GM21390 (cell line): ENCODE measurements around the gene PRDX1.
"Not testable (repeated sequence)": the region's sequence is repeated elsewhere in the genome, so short reads cannot be mapped to it uniquely, and the experiment has no call there.

ENCODE experiments used
- ATAC-seq: cut with Tn5 transposase; IDR thresholded peaks from one replicate; pipeline ENCODE4 v1.9.1; 2021; ENCODE audit not compliant: unreplicated experiment

Gene PRDX1

GRCh38 chr1:45507195-45507594, 14.5 kb downstream of the PRDX1 start:
- no peak for ATAC-seq

- no peak for ATAC-seq
Measured at GRCh38 chr1:45503462-45504360, 18.0 kb downstream of the PRDX1 start.

GRCh38 chr1:45501505-45501859, 20.2 kb downstream of the PRDX1 start:
- no peak for ATAC-seq

DNA sequence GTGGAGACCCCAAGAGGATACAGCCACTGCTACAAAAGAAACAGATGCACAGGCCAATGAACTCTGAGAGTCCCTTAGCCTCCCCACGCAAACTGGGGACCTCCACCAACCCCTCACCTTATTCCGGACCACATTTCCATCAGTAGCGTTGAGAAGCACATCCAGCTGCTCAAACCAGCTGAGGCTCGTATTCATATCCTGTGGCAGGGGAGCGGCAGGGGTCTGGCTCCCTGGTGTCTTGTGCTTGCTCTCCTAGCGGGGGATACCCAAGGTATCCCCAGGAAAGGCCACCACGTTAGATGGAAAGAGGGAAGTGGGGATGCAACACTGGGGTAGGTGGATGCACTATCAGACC, 22.3 kb downstream of the PRDX1 start:
- ATAC-seq, result no peak

DNA sequence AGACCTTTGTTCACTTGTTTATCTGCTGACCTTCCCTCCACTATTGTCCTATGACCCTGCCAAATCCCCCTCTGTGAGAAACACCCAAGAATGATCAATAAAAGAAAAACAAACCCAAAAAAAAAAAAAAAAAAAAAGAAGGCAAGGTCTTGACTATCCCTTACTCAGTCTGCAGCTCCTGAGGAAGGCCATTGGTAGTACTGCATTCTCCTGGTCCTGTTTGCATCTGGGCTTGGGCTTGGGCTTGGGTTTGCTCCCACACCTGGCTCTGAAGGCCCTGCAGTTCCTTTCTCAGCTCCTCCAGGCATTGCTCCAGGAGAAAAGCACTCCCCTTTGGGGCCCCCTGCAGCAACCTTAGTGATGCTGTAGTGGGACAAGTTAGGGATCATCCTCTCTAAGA, 23.4 kb downstream of the PRDX1 start:
- ATAC-seq, result no peak

DNA sequence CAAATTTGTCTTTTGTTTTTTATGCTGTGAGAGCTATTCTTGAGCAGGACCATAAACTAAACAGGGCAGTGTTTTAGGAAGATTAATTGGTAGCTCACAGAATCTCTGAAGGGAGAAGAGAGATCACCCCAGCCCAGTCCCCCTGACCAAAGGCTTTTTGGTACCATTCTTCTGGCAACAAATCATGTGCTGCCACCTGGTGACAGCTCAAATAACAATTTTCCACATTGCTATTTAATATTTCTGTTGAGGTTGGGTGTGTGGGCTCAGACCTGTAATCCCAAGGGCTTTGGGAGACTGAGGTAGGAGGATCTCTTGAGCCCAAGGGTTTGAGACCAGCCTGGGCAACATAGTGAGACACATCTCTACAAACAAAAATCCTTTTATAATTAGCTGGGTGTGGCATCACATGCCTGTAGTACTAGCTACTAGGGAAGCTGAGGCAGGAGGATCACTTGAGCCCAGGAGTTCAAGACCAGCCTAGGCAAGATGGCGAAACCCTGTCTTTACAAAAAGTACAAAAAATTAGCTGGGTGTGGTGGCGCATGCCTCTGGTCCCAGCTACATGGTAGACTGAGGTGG, 28.5 kb downstream of the PRDX1 start:
- ATAC-seq, result no peak

DNA sequence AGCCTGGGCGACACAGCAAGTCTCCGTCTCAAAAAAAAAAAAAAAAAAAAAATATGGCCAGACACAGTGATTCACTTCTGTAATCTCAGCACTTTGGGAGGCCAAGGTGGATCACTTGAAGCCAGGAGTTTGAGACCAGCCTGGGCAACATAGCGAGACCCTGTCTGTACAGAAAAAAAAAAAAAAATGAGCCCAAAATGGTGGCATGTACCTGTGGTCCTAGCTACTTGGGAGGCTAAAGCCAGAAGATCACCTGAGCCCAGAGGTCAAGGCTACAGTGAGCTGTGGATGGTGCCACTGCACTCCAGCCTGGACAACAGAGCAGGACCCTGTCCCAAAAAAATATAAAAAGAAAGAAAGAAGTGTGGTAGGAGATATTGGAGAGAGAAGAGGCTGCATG, 29.0 kb downstream of the PRDX1 start:
- ATAC-seq, result no peak

- no peak for ATAC-seq
Measured at GRCh38 chr1:45491487-45492260, 30.0 kb downstream of the PRDX1 start.

DNA sequence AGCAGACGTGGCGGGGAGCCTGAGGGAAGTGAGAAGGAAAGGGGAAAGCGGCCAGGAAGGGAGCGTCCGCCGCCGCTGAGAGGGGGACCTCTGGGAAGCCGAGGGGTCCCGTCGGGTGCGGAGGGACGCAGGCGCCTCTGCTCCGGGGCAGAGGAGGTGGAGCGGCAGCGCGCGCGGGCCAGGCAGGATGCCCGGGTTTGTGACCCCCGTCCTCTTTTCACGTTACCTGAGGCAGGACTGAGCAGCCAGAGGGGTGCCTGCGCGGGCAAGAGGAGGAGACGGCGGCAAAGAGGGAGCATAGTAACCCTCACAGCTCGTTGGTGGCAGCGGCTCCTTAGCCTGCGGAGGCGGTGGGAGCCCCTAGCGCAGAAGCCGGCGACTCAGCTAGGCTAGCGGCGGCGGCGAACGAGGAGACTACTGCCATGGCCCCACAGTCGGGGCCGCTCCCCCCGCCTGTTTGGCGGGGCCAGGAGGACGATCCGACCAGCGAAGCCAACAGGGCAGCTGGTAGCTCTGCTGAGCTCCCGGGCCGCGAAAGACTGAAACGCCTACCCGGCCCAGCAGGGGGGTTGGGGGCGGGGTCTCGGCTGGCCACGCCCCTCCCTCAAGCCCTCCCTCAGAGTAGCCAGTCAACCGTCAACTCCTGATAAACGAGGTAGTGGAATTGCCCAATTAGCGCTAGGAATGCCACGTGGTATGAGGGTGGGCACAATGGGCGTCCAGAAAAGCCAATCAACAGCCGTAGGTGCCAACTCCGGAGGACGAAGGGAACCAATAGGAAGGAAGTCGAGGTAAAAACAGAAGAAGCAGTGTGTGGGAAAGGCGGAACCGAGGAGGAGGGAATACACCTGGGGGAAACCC, 30.8 kb downstream of the PRDX1 start, which contains the start of gene TESK2:
TSS of gene TESK2 (minus strand) at position 538 of the 861 bp plus-strand sequence. CDS start 33,378 bp downstream, outside the sequence.
- ATAC-seq, result peak; percentile 80

GRCh38 chr1:45490121-45490625, 31.5 kb downstream of the PRDX1 start:
- ATAC-seq, result no peak

DNA sequence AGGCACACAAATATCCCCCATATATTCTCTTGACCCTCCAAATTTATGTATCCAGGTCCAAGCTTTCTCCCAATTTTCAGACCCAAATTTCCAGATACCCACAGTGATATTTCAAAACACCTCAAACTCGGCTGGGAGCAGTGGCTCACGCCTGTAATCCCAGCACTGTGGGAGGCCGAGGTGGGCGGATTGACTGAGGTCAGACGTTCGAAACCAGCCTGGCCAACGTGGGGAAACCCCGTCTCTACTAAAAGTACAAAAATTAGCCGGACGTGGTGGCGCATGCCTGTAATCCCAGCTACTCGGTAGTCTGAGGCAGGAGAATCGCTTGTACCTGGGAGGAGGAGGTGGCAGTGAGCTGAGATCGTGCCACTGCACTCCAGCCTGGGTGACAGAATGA, 32.3 kb downstream of the PRDX1 start:
- not testable (repeated sequence) for ATAC-seq

DNA sequence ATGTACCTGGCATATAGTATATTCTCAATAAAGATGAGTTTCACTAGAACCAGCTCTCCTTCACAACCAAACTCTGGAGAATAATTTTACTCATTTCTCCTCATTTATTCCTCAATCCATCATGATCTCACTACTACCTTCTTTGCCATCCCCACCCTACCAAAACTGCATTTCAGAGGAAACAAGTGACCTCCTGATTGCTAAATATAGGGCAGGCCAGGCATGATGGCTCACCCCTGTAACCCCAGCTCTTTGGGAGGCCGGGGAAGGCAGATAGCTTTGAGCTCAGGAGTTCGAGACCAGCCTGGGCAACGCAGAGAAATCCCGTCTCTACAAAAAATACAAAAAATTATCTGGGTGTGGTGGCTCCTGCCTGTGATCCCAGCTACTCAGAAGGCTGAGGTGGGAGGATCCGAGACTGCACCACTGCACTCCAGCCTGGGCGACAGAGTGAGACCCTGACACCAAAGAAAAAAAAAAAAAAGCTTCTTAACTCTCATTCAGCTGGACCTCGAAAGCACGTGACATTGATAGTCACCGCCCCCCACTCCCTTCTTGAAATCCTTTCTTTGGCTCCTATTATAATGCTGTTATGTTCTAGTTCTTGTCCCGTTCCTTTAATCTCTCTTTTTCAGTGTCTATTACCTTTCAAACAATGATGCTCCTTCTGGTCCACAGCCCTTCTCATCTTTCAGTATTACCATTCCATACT, 32.9 kb downstream of the PRDX1 start:
- ATAC-seq, result no peak

DNA sequence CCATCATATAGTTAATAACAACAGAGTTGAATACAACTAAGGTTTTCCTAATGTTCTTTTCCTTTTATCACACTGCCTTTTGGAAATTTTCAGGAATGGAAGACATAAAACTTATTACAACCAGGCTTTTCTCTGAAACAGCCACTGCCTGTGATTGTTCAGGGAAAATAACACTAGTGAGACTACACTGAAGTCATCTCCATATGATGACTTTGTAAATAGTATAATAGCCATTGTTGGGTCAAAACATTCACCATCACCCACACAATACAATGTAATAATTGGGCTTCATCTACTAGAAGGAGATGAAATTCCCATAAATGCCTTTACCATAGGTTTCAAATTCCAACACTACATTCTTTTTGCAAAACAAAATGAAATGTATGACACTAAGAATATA, 35.7 kb downstream of the PRDX1 start:
- ATAC-seq, result no peak

DNA sequence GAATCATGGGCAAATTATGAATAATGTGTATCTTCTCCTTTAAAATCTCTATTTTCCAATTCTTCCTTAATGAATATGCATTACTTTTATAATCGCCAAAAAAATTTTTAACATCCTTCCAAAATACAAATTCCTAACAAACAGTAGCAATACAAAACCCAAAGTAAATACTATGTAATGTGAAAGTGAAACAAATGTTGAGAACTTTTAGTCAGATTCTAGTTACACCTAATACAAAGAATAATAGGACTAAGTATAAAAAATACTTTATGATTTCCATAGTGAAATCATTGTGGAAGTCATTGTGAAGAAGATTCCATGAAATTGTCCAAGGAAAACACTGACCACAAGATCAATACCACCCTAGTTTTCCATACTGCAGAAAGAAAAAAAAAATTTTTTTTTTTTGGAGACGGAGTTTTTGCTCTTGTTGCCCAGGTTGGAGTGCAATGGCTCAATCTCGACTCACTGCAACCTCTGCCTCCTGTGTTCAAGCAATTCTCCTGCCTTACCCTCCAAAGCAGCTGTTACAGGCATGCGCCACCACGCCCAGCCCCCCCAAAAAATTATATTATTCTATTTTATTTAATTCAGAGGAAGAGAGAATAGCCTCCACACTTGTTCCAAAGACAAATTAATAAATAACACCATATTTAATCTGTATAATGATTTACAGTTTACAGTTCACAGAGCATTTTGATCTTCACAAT, 42.5 kb downstream of the PRDX1 start:
- ATAC-seq, result no peak

DNA sequence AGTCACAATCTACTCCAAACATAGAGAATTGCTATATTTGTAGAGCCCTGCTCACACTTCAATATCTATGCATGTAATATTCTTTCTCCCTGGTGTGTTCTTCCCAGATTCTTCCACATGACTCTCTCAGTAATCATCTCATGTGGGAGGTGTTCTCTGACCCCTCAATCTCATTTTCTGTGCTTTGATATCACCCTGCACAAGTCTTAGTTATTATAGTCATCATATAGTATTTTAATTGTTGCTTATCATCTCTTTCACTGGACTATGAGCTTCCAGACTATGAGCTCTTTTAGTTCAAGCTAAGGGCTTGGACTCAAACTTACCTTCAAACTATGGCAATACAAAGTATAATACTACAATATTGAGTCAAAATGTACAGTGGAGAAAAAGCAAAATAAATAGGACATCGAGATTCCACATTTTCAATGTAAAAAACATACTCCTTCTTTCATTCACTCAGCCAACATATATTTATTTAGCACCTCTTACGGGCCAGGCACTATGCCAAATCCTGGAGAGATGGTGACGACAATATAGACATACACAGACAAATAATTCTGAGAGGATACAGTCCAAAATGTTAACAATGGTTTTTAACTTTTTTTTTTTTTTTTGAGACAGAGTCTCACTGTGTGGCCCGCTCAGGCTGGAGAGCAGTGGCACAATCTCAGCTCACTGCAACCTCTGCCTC, 43.4 kb downstream of the PRDX1 start:
- no peak for ATAC-seq

- ATAC-seq, result no peak
Measured at GRCh38 chr1:45477646-45478045, 44.0 kb downstream of the PRDX1 start.

- ATAC-seq, result not testable (repeated sequence)
Measured at GRCh38 chr1:45474194-45474593, 47.5 kb downstream of the PRDX1 start.

DNA sequence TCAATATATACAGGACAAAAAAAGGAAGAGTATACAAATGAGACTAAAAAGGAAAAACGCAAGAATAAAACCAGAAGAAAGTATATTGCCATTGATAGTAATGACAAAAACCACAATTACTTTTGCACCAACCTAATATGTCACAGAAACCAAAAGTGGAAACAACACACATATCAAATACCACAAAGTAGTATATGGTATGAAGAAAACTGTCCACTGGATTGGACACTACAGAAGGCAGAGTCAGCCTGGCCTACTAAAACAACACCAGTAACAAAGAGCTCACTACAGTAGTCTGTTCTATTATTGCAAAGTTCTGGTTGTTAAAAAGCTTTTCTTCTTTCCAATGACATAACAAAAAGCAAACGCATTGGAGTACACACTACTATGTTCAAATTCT, 48.4 kb downstream of the PRDX1 start:
- peak; percentile 59 for ATAC-seq

GRCh38 chr1:45470306-45470798, 51.3 kb downstream of the PRDX1 start:
- no peak for ATAC-seq
